ENCODE data around the gene PIK3CG.
"Not testable (repeated sequence)": the region's sequence is repeated elsewhere in the genome, so short reads cannot be mapped to it uniquely, and the experiment has no call there.

Gene PIK3CG

DNA sequence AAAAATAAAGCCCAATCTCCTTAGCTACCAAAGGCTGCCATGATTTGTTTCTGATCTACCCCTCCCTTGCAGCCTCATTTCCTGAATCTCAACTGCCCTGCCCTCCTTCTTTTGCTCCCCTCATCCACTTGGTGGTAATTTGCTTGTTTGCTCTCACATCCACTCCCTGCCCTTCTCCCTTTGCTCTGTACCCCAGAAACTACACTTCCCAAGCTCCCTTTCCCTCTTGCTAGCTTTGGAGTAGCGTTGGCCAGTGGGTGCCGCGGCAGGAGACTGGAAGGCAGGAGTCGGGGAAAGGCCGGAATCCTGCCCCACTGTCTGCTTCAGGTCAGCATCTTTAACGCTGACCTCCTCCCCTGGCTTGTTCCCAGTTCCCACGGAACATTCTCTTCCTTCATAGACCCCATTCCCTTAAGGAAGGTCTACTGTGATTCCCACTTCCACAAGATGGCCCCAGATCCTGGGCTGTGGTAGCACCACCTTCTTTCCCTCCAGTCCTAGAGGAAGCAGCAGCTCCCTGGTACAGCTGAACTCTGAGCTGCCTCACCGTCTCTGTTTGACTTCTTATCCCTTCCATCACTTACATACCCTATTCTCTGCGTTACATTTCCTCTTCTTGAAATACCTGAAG, 79.1 kb downstream of the PIK3CG start:
- DNase-seq: no peak

DNA sequence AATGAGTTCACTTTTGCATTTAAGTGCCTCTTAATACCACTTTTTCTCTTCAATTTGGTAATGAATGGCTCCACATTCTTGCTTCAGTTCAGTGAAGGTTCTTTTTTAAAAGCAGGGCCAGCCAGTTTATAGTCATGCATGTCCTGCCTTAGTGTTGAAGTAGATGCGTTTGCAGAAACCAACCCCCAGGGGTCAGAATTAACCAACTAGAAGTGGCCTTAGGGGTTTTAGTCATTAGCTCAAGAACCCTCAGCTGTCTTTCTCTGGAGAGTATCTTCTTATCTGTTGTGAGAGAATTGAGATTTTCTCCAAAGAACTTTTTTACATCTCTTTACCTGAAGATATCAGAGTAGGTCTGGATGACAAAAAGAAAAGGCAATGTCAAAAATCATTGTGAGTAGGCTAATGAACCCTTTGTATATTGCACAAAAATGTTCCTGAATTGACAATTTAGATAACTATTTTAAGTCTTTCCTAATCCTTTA, 82.2 kb downstream of the PIK3CG start:
- peak in 1 of 2 donors; percentile 16 for DNase-seq

DNA sequence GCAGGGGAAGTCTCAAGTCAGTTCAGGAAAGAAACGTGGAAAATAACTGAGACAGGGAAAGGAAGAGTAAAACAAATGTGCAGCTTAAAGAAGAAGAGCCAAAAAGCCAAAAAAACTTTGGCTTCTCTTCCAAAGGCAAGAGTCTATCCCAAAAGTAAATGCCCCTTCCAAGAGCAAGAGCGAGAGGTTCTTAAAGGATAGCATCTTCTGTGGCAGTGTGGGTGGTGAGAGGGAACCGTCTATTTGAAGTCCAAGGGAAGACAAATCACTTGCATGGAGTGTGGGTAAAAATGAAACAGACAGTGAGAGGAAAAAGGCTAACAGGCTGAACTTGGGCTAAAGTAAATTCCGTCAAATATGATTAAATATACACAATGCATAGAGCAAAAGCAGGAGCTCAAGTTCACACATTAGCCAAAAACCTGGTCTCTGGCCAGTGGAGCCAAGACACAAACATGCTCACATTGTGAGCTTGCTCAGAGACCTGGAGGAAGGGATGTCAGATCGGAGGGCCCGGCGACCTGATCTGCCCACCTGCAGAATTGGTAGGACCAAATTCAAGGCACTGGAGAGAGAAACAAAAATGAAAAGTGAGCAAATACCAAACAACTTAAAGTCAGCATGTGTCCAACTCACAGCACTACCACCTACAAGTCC, 87.0 kb downstream of the PIK3CG start:
- DNase-seq: no peak

DNA sequence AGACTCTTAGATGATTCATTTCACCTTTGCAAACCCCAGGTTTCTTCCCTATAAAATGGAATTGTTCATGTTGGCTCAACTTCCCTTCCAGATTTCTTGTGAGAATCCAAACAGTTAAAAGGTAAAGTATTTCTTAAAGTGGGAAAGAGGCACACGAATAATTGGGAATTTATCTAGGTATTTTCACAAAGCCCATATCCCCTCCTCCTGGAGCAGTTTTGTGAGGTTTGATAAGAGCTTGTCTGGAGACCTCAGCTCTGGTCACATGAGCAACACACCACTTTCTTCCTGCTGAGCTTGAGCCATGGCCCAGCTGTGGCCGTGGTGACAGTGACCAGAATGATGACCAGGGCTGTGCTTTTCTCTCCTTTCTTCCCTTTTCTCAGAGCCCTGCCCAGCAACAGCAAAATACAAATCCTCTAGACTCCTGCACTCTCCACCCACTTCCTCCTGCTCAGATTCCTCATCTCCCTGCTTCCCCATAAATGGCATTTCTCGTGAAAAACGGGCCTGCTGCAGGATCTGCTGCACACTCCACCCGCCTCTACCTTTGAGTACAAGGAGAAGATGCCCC, 87.7 kb downstream of the PIK3CG start:
- DNase-seq: no peak

DNA sequence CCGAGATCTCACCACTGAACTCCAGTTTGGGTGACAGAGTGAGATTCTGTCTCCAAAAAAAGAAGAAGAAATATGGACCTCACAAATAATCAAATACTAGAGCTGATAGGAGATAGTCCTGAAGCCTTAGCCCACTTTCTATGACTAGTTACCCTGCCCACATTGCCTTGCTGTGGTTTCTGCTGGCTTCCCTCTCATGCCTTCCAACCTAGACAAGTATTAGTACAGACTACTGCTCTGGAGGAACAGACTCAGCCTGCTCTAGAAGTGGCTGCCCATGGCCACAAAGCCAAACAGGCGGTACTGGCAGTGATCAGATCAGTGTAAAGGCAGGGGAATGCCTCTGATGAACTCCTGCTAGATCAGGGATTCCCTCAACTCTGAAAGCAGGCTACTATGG, 89.8 kb downstream of the PIK3CG start:
- DNase-seq: no peak

DNA sequence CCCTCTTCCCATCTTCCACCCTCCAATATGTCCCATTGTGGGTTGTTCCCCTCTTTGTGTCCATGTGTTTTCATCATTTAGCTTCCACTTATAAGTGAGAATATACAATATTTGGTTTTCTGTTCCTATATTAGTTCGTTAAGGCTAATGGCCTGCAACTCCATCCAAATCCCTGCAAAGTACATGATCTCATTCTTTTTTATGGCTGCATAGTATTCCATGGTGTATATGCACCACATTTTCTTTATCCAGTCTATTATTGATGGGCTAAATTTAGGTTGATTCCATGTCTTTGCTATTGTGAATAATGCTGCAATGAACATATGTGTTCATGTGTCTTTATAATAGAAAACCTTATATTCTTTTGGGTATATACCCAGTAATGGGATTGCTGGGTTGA, 90.8 kb downstream of the PIK3CG start:
- DNase-seq: not testable (repeated sequence)

All from bone marrow (tissue), 2 donors.